Right lobe of liver (tissue), 6 donors: ENCODE measurements around the gene CNBD2. TPM values are rescaled to one million over a fixed set of nuclear protein-coding genes. Genes with fewer than 3 reads are reported as not detected.
A peak's percentile ranks its signal among the peaks of the same experiment; 100 is the strongest.
"Not testable (repeated sequence)": the region's sequence is repeated elsewhere in the genome, so short reads cannot be mapped to it uniquely, and the experiment has no call there.

Experiments
- ATAC-seq, 4 donors: fragments of 200-7000 bp; cut with Tn5 transposase; one replicate each; pipeline ENCODE4 v1.9.1; 2020; ENCODE audit warnings: mild to moderate bottlenecking in 4 of 4, moderate library complexity in 4 of 4
- DNase-seq, 3 donors: peaks; one replicate each; pipeline ENCODE4 v3.0.0-alpha.2; 2020
- H3K27ac ChIP-seq, 3 donors: fragments of 200-600 bp; one replicate each; pipeline ENCODE4 v1.8.0; 2022
- H3K27me3 ChIP-seq, 2 donors: fragments of 200-600 bp; one replicate each; pipeline ENCODE4 v1.8.0; 2022
- H3K36me3 ChIP-seq, 4 donors: fragments of 200-600 bp; sonication (generic) in 1 of 4; one replicate each; pipeline versions ENCODE4 v1.5.1 to v1.8.0; 2017 to 2022; ENCODE audit warnings: control low read depth in 1 of 4
- H3K4me1 ChIP-seq, 4 donors: fragments of 200-600 bp; sonication (generic) in 1 of 4; one replicate each; pipeline versions ENCODE4 v1.5.1 to v1.8.0; 2017 to 2022; ENCODE audit warnings: control low read depth in 1 of 4
- H3K4me3 ChIP-seq, 3 donors: fragments of 200-600 bp; one replicate each; pipeline ENCODE4 v1.8.0; 2022
- H3K9me3 ChIP-seq, 4 donors: fragments of 200-600 bp; sonication (generic) in 1 of 4; one replicate each; pipeline versions ENCODE4 v1.5.1 to v1.8.0; 2017 to 2022; ENCODE audit warnings: control low read depth in 1 of 4
- CTCF ChIP-seq, 4 donors: fragments of 200-600 bp in 3 of 4; fragments of 450-650 bp in 1 of 4; IDR thresholded peaks; one replicate each; pipeline versions ENCODE4 v1.5.1 to v1.8.0; 2016 to 2022; ENCODE audit warnings: antibody characterized with exemption in 4 of 4, mild to moderate bottlenecking in 2 of 4
- POLR2A ChIP-seq: fragments of 450-650 bp; IDR thresholded peaks from one replicate; pipeline ENCODE4 v1.6.1; 2017; ENCODE audit warnings: antibody characterized with exemption, mild to moderate bottlenecking
- WGBS: methylation state at CpG from one replicate; pipeline ENCODE4 v1.1.6; 2018; ENCODE audit warnings: low coverage, low lambda C conversion rate; ENCODE audit not compliant: insufficient coverage; ENCODE audit errors: missing lambda C conversion rate; 5-methylcytosine and 5-hydroxymethylcytosine counted together
- intact Hi-C, 2 donors: fragments of 100-400 bp; cut with DNase I; formaldehyde crosslinking; loops; one replicate each; pipeline versions ENCODE4 v1.11.2 to v1.14.1; 2022
- total RNA-seq, 6 experiments: library from RNA; depleted of rRNA in 2 of 6; stranded (reverse); fragments of >200 nt in 2 of 6; fragmentation: NEBNext Ultra II Directional in 3 of 6; extraction: Animal tissue kit (Norgen Biotek cat#: 25700) in 3 of 6; gene quantifications; one replicate each; pipeline versions ENCODE4 v1.1.0 to v1.2.4, GENCODE V29; 2016 to 2023
- donor health status: DM: no; HTN: yes; CAD: no.
- donor health status: DM: no; HTN: no; CAD: no.
- donor health status: DM: no; HTN: no; CAD: no.
- donor health status: DM: no; HTN: yes; CAD: no.
- donor health status: DM: no; HTN: yes; CAD: no.

CNBD2 gene
- total RNA-seq, 6 experiments from 2014 or later: 1.6 to 2.2 (median 1.9) TPM

- Histone ChIP-seq H3K4me3 (no peak overlapping the region), H3K27me3 (no peaks in the 10 kb centered on the region), H3K27ac (no peak overlapping the region), H3K4me1 (no peaks in the 10 kb centered on the region), H3K9me3 (no peaks in the 10 kb centered on the region), H3K36me3 (no peaks in the 10 kb centered on the region)
- TF ChIP-seq POLR2A (no peak), CTCF (IDR thresholded peaks at IDR 0.05) (peak; percentile 37 to 46 (median 42))
- WGBS: 14% methylated on average over 3 of the region's 3 CpGs
- DNase-seq (no peak), ATAC-seq (peak in 3 of 4 donors; percentile 31 to 40 (median 33))
- intact Hi-C loops: no loop called here
Observed at GRCh38 chr20:35991142-35991771, 22.9 kb downstream of the CNBD2 start.

GRCh38 chr20:35992713-35993335 is 24.4 kb downstream of the CNBD2 start:
- H3K36me3 ChIP-seq: no peaks in the 10 kb centered on the region
- WGBS: under 1% methylated on average over 6 of the region's 6 CpGs
- TF ChIP-seq POLR2A (no peak), CTCF (IDR thresholded peaks at IDR 0.05) (peak; percentile 71 to 80 (median 76))
- no peak overlapping the region for H3K4me3 ChIP-seq
- intact Hi-C loops: no loop called here
- no peaks in the 10 kb centered on the region for H3K4me1 ChIP-seq
- no peaks in the 10 kb centered on the region for H3K27me3 ChIP-seq
- no peaks in the 10 kb centered on the region for H3K9me3 ChIP-seq
- H3K27ac ChIP-seq: no peak overlapping the region
- DNase-seq: peak in 1 of 3 donors; percentile 53
- peak; percentile 88 to 92 (median 90) for ATAC-seq

GRCh38 chr20:35994994-35995453 is 26.6 kb downstream of the CNBD2 start:
- no peaks in the 10 kb centered on the region for H3K9me3 ChIP-seq
- no peak overlapping the region for H3K4me3 ChIP-seq
- ATAC-seq (peak; percentile 97 to 99 (median 98)), DNase-seq (peak; percentile 82 to 86 (median 84))
- 0% methylated on average over 3 of the region's 6 CpGs for WGBS
- intact Hi-C loops: loop anchor here (5.0 kb wide), 1 partner anchor 142 kb away; no protein-coding TSS in a partner anchor
- H3K4me1 ChIP-seq: no peaks in the 10 kb centered on the region
- H3K27ac ChIP-seq: no peak overlapping the region
- H3K36me3 ChIP-seq: no peaks in the 10 kb centered on the region
- no peak for TF ChIP-seq POLR2A
- TF ChIP-seq CTCF (IDR thresholded peaks at IDR 0.05): peak; percentile 87 to 93 (median 91)
- no peaks in the 10 kb centered on the region for H3K27me3 ChIP-seq

GRCh38 chr20:35996492-35996891 is 28.1 kb downstream of the CNBD2 start:
- not testable (repeated sequence) for H3K36me3 ChIP-seq, DNase-seq, H3K27ac ChIP-seq, H3K27me3 ChIP-seq, H3K4me1 ChIP-seq, H3K9me3 ChIP-seq, ATAC-seq, H3K4me3 ChIP-seq
- intact Hi-C loops: loop anchor here (5.0 kb wide), 1 partner anchor 141 kb away; no protein-coding TSS in a partner anchor
- WGBS: 93% methylated on average over 6 of the region's 8 CpGs

- not testable (repeated sequence) for ATAC-seq
Observed at GRCh38 chr20:36001331-36001730, 32.9 kb downstream of the CNBD2 start.

More at GRCh38 chr20:36001331-36001730, 32.9 kb downstream of the CNBD2 start:
- intact Hi-C loops, H3K27me3 ChIP-seq, H3K36me3 ChIP-seq, H3K27ac ChIP-seq, H3K4me3 ChIP-seq, H3K4me1 ChIP-seq, DNase-seq, H3K9me3 ChIP-seq: not testable (repeated sequence)
- no CpG with 5 or more reads among the region's 34 CpGs for WGBS
